RWPE1 (cell line): ENCODE measurements around the gene MCHR2.
"Not testable (repeated sequence)": the region's sequence is repeated elsewhere in the genome, so short reads cannot be mapped to it uniquely, and the experiment has no call there.

Source experiments
- CTCF ChIA-PET: fragments of 350-600 bp; sonication (Branson Sonifier 250); formaldehyde crosslinking; extraction: SDS; loops from one replicate; lab custom pipeline; 2021; lab: Yijun Ruan, JAX
- POLR2A ChIA-PET: fragments of 400-600 bp; formaldehyde crosslinking; extraction: SDS; loops from one replicate; lab custom pipeline; 2020; ENCODE audit warnings: antibody characterized with exemption; ENCODE audit not compliant: low non-redundant PET; lab: Yijun Ruan, JAX
- DNase-seq: peaks from one replicate; pipeline ENCODE4 v3.0.0; 2012; ENCODE audit warnings: low spot score
- H3K27ac ChIP-seq: fragments of 450-650 bp; 2 replicates; pipeline ENCODE4 v1.5.1; 2017
- TF ChIP-seq, protein P1 (sequence below): fragments of 450-650 bp; conservative IDR thresholded peaks from 2 replicates; pipeline ENCODE4 v1.5.1; 2017; ENCODE audit warnings: low read depth, mild to moderate bottlenecking

MCHR2 gene, protein sequence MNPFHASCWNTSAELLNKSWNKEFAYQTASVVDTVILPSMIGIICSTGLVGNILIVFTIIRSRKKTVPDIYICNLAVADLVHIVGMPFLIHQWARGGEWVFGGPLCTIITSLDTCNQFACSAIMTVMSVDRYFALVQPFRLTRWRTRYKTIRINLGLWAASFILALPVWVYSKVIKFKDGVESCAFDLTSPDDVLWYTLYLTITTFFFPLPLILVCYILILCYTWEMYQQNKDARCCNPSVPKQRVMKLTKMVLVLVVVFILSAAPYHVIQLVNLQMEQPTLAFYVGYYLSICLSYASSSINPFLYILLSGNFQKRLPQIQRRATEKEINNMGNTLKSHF

DNA sequence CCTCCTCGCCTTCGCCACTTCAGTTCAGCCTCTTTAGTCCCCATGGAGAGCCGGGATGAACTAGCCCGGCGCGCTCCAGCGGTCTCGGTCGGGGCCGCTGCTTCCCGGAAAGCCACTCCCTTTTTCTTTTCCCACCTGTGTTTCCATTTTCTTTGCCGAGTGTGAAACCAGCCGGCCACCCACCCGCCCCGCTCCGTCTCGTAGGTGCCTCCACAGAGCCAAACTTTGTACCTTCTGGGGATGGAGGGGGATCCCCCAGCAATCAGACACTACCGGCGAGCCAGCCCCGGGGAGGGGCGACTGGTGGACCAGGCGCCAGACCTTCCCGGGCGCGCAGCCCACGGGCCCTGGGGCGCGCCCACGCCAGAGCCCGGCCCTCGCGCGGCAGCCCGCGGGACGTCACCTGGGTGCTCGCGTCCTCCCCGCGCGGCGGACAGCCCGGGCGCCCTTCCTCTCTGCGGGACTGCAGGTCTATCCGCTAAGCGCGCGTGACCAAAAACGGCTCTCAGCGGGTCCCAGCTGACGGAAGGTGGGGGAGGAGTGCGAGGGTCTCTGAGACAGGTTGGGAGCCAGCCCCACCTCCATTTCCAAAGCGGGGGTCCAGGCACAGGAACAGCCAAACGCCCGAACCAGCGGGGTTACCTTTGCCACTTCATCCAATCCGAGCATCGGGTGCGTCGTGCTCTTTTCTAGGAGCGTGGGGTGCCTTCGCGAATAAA is at the start of gene MCHR2:
Gene MCHR2 (minus strand): TSS at position 691 of the 719 bp plus-strand sequence. CDS start 38,076 bp downstream, outside the sequence.
- no peak within 1 kb of the TSS for H3K27ac ChIP-seq
- ChIA-PET CTCF (interaction anchor here (0.6 kb wide), 1 partner anchor 42 kb away, joined by 3 read pairs; no protein-coding TSS in a partner anchor), POLR2A (no interaction called here)
- TF ChIP-seq, protein P1, sequence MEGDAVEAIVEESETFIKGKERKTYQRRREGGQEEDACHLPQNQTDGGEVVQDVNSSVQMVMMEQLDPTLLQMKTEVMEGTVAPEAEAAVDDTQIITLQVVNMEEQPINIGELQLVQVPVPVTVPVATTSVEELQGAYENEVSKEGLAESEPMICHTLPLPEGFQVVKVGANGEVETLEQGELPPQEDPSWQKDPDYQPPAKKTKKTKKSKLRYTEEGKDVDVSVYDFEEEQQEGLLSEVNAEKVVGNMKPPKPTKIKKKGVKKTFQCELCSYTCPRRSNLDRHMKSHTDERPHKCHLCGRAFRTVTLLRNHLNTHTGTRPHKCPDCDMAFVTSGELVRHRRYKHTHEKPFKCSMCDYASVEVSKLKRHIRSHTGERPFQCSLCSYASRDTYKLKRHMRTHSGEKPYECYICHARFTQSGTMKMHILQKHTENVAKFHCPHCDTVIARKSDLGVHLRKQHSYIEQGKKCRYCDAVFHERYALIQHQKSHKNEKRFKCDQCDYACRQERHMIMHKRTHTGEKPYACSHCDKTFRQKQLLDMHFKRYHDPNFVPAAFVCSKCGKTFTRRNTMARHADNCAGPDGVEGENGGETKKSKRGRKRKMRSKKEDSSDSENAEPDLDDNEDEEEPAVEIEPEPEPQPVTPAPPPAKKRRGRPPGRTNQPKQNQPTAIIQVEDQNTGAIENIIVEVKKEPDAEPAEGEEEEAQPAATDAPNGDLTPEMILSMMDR, result no peak
- DNase-seq, result no peak

- POLR2A ChIA-PET, H3K27ac ChIP-seq, CTCF ChIA-PET, DNase-seq: not testable (repeated sequence)
These were observed 44.5 kb upstream of the MCHR2 start for GRCh38 chr6:100038546-100038945.

- CTCF ChIA-PET, result interaction anchor here (0.7 to 1.1 kb wide), 3 partner anchors 35 to 326 kb away, joined by 3 read pairs; partner anchors contain the start of gene MCHR2
- POLR2A ChIA-PET, result no interaction called here
- TF ChIP-seq, protein P1, result no peak
- no peak overlapping the region for H3K27ac ChIP-seq
- no peak for DNase-seq
These were observed 42.0 kb upstream of the MCHR2 start for GRCh38 chr6:100035873-100036653.

GRCh38 chr6:100023798-100024197 is 29.8 kb upstream of the MCHR2 start:
- no peak for DNase-seq
- ChIA-PET CTCF (no interaction called here), POLR2A (no interaction called here)
- H3K27ac ChIP-seq, result no peak overlapping the region
- TF ChIP-seq, protein P1, result no peak

- no peak for DNase-seq
- TF ChIP-seq, protein P1, result no peak
- ChIA-PET CTCF (no interaction called here), POLR2A (no interaction called here)
- no peak overlapping the region for H3K27ac ChIP-seq
These were observed 28.8 kb upstream of the MCHR2 start for GRCh38 chr6:100022847-100023246.

DNA sequence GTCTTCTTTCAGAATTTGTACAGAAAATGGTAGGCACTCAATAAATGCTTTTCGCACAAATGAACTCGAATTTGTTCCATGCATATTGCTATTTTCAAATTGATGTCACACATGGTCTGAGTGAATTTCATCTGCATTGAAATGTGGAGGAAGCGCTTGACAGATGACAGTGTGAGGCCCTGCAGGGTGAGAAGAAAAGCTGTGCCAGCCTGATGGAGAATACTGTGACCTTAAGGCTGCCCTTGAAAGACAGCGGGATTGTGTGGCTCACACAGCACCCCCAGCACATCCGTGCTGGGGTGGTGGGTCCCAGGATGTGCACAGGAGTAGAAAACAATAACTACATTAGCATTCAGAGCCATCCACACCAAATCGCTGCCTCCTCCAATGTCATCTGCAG is 14.8 kb upstream of the MCHR2 start:
- ChIA-PET POLR2A (no interaction called here), CTCF (no interaction called here)
- TF ChIP-seq, protein P1, result no peak
- H3K27ac ChIP-seq, result no peak overlapping the region
- no peak for DNase-seq
